ENCODE results near the gene NME7.

GRCh38 chr1:169106921-169107602 is 260.5 kb downstream of the NME7 start:
- TF ChIP-seq CTCF (IDR thresholded peaks at IDR 0.05) (no peak), POLR2A (IDR thresholded peaks at IDR 0.05) (no peak)
